Measurements from ENCODE around the gene LSP1.

LSP1 gene

DNA sequence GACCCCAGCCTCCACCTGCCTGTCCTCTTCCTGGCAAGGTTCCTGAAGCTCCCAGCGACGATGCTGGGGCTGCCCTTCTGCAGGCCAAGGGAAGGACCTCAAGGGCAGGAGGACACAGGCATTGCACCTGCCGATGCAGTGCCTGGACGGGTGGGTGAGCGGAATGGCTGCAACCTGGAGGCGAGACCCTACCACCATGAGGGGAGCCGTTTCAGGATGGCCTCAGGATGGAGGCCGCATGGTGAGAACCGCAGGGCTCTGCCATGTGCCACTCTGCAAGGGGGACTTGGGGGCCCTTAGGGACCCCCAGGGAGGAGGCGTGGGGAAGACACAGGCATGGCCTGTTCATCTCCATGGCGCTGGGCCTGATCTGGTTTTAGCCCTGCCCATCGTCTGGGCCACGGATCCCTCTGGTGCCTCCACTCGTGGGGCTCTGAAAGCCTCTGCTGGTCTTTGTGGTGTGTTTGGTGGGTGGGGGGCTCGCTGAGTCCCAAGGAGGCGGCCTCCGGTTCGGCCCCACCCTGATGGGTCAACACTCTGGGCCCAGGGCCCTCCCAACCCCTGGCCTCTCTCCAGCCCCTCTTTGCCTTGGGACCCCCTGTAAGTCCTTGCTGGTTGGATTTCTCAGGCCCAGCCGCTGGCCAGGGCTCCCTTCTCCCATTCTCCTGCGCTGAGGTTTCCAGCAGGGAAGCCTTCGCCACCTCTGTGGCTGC, 1.3 kb upstream of the LSP1 start:
- no peak for DNase-seq

DNA sequence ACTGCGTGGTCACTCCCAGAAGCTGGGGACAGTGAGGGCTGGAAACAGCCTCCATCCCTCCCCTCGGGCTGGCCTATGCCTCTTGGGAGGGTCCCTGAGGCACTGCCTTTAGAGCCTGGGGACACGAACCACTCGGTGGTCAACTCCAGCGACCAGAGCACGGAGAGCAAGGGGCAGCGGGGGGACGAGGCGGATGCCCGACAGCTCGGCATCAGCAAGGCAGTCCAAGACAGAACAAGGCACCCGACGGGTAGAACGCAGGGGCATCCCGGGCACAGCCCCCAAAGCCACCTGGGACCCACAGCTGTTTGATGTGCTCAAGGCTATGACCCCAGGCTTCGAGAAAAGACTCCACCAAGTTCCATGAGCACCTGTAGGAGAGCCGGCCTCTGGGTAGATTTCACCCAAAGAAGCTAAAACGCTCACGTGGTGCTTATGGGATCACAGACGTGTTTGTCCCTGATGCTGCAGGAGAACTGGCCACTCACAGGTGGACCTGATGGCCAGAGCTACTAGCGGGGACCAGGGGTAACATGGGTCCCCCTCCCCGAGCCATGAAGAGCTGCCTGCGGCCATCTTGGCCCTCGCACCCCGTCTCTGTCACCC, 510 bp upstream of the LSP1 start:
- DNase-seq: no peak

GRCh38 chr11:1853376-1854131, 670 bp downstream of the LSP1 start:
- DNase-seq: no peak

- no peak for DNase-seq
Measured at GRCh38 chr11:1854132-1854948, 1.5 kb downstream of the LSP1 start.

DNA sequence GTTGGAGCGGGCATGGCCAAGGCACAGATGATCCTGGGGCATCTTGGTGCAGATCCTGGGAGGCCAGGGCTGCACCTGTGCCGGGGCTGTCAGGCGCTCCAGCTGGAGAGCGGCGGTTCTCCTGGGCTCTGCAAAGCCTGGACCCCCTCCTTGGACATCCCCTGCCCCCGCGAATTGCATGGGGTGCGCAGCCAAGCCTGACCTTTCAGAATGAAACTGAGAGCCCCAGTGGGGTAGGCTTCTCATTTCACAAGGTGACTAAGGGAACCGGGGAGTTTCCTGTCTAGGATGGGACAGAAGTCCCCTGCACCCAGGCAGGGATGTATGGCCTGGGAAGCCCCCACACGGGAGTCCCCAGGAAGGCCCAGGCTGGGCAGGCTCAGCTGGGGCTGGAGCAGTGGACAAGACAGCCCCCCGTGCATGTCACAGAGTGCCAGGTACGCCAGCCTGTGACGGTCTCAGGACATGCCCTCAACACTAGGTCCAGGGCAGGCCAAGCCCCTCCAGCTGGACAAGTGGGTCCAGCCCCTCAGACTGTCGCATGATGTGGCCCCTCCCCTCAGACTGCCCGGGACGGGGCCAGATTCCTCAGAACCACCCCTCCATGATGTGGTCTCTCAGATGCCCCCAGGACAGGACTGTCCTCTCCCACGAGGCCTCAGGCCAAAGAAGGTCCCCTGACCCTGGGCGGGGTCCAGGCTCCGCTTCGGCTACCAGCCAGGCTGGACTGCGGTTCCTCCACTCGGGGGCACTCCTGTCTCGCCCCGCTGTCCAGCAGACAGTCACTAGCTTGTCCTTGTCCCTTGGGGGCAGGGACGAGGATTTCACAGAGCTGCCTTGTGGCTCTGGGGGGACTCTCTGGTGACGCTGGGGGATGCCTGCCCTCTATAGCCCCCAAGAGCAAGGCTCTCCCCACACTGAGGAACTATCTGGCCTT, 2.3 kb downstream of the LSP1 start:
- no peak for DNase-seq

GRCh38 chr11:1855886-1856265, 3.0 kb downstream of the LSP1 start:
- DNase-seq: no peak

DNA sequence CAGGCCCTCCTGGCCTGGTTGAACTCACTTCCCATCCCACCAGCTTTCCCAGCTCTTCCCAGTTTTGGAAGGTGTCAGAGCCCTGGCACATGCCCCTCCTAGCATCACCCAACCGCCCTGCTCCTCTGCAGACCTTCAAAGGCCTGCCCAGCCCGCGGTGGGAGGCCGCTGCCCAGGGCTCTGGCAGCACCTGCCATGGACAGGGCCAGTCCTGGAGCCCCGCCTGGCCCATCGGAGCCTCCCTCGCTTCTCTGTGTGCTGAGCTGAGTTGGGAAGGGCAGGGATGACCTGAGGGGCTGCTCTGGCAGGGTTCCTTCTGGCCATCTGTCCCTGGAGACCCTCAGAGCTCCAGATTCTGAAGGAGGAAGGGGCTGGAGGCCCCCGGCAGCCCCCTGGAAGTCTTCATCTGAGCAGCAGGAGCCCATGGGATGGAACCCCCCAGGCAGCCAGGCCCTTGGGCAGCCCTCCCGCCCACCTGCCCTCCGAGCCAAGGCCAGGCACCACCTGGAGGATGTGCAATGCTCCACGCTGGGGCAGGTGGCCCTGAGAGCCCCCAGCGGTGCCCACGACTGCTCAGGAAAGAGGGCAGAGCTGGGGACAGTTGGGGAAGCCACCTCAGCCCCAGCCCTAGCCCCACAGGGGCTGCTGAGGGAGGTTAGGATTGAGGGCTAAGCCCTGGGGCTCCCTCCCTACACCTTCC, 3.6 kb downstream of the LSP1 start:
- no peak for DNase-seq

DNA sequence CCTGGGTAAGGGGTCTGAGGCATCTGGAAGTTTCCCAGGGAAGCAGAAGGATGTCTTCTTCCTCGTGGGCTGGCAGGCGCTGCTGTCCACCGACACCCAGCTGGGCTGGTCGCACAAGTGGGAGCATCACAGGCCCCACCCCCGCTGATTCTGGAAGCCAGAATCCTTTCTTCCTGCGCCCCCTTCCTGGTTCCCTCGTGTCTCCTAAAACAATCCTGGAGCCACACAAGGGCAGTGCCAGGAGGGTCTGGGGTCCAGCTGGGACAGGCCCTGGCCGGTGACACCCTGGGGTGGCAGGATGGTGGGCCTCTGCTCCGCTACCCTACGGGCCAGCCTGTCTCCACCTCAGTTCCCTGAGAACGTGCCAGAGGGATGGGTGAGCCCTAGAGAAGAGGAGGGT, 4.2 kb downstream of the LSP1 start:
- no peak for DNase-seq

- DNase-seq: no peak
Measured at GRCh38 chr11:1858154-1858553, 5.3 kb downstream of the LSP1 start.

DNA sequence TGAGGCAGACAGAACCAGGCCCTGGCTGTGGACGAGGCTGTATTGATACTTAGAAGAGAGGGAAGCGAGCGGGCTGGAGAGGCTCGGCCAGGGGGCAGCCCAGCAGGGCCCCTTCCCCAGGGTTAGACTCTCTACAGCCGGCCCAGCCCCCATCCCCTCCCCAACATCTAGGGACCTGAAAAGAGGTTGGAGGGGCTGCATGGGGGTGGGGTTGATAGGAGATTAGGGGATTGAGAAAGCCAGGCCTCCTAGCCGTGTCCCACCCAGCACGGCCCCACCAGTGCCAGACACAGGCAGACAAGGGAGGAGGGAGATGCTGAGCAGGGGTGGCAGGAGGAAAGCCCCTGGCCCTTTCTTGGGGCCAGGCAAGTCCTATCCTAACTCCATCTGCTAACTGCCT, 5.7 kb downstream of the LSP1 start:
- DNase-seq: no peak

DNA sequence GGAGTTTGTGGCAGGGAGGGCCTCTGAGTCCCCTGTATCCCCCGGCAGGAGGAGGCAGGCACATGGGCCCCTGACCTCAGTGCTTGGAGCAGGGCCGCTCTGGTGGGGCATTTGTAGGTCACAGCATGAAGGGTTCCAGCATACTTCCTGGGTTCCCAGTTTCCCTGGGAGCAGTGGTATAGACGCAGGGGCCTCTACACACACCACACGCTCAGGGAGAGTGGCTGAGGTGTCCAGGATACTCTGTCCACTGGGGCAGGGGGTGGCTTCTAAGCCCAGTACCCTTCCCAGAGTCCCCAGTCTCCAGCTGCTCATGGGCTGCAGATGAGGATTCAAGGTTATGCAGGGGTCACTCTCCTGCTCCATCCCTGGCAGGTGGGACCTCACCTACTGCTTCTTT, 6.1 kb downstream of the LSP1 start:
- no peak for DNase-seq

- no peak for DNase-seq
Measured at GRCh38 chr11:1860108-1860507, 7.2 kb downstream of the LSP1 start.

GRCh38 chr11:1861435-1862411, 8.8 kb downstream of the LSP1 start:
- no peak for DNase-seq

DNA sequence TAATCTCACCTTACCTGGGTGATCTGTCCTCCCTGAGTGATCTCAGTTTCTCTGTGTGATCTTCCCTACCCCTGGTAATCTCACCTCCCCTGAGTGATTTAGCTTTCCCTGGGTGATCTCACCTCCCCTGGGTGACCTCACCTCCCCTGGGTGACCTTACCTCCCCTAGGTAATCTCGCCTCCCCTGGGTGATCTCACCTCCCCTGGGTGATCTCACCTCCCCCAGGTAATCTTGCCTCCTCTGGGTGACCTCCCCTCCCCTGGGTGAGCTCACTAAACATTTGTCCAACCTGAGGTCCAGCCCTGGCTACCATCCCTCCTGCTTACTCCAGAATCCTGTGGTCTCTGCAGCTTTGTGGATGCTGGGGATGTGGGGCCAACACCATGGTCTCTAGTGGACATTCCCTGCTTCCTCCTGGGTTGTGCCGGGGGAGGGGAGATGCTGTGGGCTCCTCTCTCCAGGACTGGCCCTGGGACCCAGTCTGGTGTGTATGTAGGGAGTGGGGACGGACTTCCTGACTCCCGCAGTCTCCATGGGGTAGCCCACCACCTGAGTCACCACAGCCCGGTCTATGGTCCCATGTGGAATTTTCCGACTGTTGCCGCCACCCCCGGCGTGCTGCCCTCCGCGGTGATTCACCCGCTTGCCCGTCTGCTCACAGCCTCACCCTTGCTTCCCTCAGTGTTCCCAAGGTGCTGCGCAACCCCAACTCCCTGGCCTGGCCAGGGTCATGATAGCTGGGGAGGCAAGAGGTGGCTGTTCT, 9.9 kb downstream of the LSP1 start:
- DNase-seq: no peak

GRCh38 chr11:1863352-1864216, 10.7 kb downstream of the LSP1 start:
- no peak for DNase-seq

DNA sequence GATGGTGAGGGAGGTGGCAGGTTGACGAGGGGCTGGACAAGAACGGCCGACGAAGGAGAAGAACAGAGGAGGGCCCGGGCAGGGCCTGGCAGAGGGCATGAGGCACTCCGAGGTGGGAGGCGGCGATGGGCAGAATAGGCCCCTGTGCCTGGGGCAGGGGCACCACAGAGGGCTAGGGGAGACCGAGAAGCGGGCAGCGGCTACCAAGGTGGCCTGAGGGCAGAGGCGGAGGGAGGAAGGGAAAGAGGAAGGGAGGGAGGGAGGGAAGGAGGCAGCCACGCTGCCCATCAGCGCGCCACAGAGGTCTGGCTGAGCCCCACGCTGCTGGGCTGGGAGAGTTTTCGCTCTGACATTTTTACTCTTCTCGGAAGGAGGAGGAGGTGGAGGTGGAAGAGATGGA, 11.3 kb downstream of the LSP1 start:
- no peak for DNase-seq

GRCh38 chr11:1864831-1865665, 12.2 kb downstream of the LSP1 start:
- DNase-seq: no peak

- DNase-seq: no peak
Measured at GRCh38 chr11:1866226-1866625, 13.3 kb downstream of the LSP1 start.
